Sigmoid colon (tissue), 3 donors: Measurements from ENCODE around the gene DPYSL5.

Experiments used
- POLR2A ChIP-seq, 2 donors: fragments of 450-650 bp; IDR thresholded peaks; one replicate each; pipeline ENCODE4 v1.6.1; 2016; ENCODE audit warnings: antibody characterized with exemption in 2 of 2, mild to moderate bottlenecking in 2 of 2, moderate library complexity in 2 of 2
- TF ChIP-seq, protein P1 (sequence below), 4 experiments: fragments of 450-650 bp in 3 of 4; fragments of 200-600 bp in 1 of 4; IDR thresholded peaks; one replicate each; pipeline ENCODE4 v1.5.1; 2016 to 2019; ENCODE audit warnings: antibody characterized with exemption in 4 of 4, mild to moderate bottlenecking in 3 of 4, moderate library complexity in 2 of 4

DNA sequence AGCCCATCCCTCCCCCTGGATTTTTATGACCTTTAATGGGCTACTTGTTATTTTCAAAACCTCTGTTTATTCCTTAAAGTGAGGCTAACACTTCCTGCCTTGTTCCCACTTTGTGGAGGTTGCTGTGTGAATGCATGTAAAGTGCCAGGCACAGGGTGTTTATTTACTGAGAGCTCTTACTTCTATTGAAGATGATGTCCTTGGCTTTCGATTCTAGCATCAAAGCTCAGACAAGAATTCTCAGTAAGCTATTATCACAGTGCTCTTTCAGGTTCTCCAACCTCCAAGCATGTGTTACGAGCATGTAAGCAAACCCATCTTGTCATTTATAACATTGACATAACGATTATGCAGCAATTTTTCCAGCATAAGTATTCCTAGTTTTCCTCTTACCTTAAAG is 44.2 kb downstream of the DPYSL5 start:
- no peak for TF ChIP-seq POLR2A (IDR thresholded peaks at IDR 0.05)
- TF ChIP-seq, protein P1, sequence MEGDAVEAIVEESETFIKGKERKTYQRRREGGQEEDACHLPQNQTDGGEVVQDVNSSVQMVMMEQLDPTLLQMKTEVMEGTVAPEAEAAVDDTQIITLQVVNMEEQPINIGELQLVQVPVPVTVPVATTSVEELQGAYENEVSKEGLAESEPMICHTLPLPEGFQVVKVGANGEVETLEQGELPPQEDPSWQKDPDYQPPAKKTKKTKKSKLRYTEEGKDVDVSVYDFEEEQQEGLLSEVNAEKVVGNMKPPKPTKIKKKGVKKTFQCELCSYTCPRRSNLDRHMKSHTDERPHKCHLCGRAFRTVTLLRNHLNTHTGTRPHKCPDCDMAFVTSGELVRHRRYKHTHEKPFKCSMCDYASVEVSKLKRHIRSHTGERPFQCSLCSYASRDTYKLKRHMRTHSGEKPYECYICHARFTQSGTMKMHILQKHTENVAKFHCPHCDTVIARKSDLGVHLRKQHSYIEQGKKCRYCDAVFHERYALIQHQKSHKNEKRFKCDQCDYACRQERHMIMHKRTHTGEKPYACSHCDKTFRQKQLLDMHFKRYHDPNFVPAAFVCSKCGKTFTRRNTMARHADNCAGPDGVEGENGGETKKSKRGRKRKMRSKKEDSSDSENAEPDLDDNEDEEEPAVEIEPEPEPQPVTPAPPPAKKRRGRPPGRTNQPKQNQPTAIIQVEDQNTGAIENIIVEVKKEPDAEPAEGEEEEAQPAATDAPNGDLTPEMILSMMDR (IDR thresholded peaks at IDR 0.05), result no peak
